HT-29 (cell line): ENCODE data around the gene ANGEL2. TPM values are rescaled to one million over a fixed set of nuclear protein-coding genes. Genes with fewer than 3 reads are reported as not detected.
"Not testable (repeated sequence)": the region's sequence is repeated elsewhere in the genome, so short reads cannot be mapped to it uniquely, and the experiment has no call there.

Experiments used
- DNase-seq: peaks from one replicate; pipeline ENCODE4 v3.0.0-alpha.2; 2015; ENCODE audit warnings: low spot score
- total RNA-seq: library from RNA; depleted of rRNA; stranded (reverse); fragments of >200 nt; shearing (Covaris generic); gene quantifications from 2 replicates; pipeline ENCODE4 v1.2.3, GENCODE V29; 2014

Gene ANGEL2
- total RNA-seq, 1 experiment from 2014 or later, result 14.1 TPM

DNA sequence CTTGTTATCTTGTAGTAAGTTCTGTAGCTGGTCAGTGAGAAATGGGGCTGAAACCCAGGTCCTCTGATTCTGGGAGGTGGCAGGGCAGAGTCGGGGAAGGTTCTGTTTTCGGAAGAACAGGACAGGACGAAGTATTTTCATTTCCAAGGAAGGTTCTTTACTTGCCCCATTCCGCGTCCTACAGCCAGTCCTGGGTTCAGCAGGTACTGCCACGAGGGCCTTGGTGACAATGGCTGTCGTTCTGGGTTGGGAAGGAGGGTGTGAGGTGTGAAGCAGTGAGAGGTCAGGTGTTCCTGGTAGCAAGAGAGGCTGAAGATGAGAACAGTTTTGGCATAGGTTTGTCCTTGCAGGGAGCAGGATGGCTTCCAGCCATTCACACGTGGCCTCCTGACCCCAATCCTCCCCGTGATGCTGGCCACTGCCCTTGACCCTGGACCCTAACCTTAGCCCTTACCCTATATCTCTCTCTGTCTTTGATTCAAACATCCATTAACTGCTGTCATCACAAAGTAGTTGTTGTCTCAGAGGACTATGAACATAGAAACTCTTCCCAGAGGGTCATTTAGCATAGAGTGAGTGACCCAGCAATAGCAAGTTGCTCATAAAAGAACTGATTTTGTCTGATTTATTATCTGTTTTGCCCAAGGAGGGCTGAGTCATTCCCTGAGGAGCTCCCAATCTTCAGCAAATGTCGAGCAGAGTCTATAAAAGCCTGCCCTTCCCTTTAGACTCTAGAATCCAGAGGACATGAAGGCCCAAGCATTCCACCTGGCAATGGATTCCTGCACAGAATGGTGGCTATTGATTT lies 40.4 kb downstream of the ANGEL2 start:
- DNase-seq, result no peak

DNA sequence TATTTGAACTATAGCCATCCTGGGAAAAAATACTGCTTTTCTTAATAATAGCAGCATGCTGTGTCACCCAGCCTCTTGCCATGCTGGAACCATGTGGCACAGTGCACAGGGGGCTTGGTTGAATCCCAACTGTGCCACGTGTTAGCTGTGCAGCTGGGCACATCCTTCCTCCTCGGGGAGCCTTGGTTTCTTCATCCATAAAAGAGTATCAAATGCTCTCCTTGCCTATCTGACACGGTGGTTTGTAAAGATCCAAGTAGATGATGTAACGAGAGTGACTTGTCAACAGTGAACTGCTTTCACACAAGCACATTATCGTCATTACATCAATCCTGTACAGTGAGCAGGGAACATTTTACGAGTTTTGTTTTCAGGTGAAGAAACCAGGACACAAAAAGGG lies 41.0 kb downstream of the ANGEL2 start:
- DNase-seq, result no peak

GRCh38 chr1:212973899-212974298 lies 41.8 kb downstream of the ANGEL2 start:
- DNase-seq, result no peak

- no peak for DNase-seq
These were observed 42.2 kb downstream of the ANGEL2 start for GRCh38 chr1:212973426-212973825.

DNA sequence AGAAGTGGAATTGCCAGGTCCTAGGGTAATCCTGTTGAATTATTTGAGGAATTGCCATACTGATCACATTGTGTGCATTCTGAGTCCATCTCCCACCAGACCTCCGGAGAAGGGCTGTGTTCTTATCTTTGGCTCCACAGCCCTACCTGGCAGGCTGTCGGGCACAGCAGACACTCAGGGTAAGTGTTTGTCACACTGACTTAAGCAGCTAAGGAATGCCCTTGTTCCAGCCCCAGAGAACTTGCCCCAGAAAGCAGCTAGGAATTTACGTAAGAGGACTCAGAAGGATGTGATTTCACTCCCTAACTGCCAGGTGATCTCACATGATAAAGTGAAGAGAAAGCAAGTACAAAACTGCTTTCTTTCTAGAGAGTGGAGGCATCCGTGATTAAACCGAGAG lies 44.4 kb downstream of the ANGEL2 start:
- no peak for DNase-seq

DNA sequence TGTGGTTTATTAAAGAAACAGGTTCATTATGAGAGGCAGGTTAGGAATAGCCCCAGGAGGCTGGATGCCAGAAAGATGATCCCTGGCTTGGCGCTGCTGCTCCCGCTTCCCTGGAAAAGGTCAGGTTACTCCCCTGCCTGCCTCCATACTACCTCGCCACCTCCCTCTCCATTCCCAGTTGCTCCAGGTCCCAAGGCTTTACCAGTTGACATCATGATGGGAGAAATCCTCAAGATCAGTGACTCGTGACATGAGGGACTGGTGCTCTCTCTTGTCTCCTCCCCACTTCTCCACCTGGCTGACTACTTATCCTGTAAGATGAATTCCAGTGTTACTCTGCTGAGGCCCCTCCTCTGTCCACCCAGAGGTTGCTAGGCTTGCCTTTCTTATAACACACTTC lies 45.6 kb downstream of the ANGEL2 start:
- no peak for DNase-seq

- no peak for DNase-seq
These were observed 47.3 kb downstream of the ANGEL2 start for GRCh38 chr1:212968368-212968863.

DNA sequence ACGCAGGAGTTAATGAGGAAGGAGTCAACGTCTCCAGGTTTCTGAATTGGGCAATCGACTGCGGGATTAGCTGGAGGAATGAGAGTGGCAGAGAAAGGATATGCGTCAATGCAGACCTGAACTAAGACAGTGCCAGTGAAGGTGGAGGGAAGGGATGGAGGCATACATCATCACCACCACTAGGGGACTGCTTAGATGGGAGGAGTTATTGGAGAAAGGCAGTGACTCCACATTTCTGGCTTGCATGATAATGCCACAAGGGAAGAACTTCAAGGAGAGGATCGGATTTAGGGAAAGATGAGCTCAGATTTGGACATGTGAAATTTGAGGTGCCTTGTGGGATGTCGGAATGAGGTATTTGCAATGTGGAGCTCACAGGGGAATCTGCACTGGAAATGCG lies 47.9 kb downstream of the ANGEL2 start:
- DNase-seq, result peak; percentile 73

DNA sequence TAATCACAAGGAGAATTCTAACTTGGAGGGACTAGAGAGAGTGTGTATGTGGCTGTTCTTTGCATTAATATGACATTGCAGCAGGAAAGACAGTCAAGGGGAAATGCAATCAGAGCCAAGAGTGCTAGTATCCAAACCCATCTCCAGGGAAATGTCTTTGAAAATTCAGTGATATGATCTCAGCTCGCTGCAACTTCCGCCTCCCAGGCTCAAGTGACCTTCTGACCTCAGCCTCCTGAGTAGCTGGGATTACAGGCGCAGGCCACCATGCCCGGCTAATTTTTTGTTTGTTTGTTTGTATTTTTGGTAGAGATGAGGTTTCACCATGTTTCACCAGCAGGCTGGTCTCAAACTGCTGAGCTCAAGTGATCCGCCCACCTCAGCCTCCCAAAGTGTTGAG lies 49.1 kb downstream of the ANGEL2 start:
- no peak for DNase-seq

DNA sequence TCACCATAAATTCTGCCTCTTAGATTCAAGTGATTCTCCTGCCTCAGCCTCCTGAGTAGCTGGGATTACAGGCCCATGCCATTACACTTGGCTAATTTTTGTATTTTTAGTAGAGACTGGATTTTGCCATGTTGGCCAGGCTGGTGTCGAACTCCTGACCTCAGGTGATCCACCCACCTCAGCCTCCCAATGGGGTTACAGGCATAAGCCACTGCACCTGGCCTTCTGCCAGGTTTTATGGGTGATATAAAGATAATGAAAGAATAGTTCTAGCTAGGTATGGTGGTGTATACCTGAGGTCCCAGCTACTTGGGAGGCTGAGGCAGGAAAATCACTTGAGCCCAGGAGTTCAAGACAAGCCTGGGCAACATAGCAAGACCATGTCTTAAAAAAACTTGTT lies 50.7 kb downstream of the ANGEL2 start:
- not testable (repeated sequence) for DNase-seq

DNA sequence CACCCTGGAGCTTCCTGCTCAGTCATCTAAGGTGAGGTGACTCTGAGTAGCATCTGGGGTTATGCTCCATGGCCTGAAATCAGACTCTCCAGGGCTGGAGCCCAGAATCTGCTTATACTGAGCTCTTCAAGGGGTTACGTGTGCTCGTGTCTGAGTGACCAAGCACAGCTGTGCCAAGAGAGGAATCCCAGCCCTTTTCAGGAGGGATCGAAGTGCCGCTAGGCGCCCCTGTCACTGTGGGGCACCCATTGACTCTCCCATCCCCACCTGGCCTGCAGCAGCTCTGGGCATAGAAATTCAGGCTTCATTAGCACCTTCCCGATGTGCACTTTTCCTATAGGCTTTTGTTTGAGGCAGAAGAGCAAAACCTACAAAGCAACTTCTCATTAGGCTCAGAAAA lies 51.6 kb downstream of the ANGEL2 start:
- no peak for DNase-seq

DNA sequence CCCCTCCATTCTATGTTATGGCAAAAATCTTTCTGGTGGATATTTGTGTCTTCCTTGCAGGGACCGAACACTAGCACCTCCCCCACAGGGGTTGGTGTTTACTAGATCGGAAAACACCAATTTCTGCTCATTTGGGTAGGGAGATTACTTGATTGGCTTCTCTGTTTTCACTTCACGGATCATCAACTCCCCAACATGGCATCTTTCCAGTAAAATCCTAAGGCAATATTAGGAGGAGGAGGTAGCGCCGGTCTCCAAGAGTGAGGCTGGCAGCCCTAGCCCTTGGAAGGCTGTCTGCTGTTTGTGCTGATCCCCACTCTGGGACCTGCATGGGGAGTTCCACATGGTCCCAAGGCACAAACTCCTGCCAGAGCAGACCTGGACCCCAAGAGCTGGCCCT lies 53.2 kb downstream of the ANGEL2 start:
- no peak for DNase-seq

GRCh38 chr1:212960932-212961331 lies 54.7 kb downstream of the ANGEL2 start:
- no peak for DNase-seq

DNA sequence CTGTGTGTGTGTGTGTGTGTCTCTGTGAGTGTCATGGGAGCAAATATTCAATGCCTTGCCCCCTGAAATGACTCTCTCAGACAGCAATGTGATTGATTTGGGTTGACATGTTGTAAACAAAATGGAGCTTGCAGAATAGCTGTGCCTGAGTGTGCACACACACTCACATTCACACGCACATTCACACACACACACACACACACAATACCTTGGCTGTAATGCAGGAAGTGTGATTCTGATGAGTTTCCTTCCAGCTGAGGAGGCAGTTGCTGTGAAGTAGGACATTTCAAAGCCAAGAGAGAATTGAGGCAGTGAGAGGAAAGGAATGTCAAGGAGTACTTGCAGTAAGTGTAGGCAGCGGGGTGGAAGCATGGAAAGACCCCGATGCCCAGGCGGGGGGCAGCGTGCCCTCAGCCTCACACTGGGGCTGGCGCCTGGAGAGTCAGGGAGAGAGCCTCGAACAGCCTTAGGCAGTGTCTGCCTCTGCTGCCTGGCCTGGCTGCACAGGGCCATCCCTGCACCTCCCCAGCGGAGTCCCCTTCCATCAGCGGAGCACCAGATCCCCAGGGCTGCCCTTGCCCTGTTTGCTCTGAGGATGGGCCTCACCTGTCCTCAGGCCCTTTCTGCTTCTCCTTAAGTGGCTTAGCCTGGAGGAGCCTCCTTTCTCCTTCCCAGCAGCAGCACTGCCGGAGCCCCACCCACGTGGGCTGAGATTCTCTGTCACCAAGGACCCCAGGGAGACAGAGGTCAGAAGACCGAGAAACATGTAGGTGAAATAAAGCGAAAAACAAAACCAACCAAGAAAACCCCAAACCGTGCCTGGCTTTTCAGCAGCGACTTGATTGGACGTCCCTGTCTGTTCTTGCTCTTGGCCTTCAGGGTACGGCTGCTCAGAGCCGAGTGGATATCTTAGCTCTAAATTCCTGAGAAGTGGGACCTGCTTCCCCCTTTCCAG lies 56.1 kb downstream of the ANGEL2 start:
- no peak for DNase-seq

- no peak for DNase-seq
These were observed 57.5 kb downstream of the ANGEL2 start for GRCh38 chr1:212958175-212958574.

DNA sequence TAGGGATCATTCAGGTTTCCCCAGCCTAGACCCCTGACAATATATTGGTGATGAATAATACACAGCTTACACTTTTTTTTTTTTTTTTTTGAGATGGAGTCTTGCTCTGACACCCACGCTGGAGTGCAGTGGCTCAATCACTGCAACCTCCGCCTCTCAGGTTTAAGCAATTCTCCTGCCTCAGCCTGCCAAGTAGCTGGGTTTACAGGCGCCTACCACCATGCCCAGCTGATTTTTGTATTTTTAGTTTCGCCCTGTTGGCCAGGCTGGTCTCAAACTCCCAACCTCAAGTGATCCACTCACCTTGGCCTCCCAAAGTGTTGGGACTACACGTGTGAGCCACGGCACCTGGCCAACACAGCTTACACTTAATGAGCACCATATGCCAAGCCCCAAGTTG lies 58.1 kb downstream of the ANGEL2 start:
- no peak for DNase-seq

DNA sequence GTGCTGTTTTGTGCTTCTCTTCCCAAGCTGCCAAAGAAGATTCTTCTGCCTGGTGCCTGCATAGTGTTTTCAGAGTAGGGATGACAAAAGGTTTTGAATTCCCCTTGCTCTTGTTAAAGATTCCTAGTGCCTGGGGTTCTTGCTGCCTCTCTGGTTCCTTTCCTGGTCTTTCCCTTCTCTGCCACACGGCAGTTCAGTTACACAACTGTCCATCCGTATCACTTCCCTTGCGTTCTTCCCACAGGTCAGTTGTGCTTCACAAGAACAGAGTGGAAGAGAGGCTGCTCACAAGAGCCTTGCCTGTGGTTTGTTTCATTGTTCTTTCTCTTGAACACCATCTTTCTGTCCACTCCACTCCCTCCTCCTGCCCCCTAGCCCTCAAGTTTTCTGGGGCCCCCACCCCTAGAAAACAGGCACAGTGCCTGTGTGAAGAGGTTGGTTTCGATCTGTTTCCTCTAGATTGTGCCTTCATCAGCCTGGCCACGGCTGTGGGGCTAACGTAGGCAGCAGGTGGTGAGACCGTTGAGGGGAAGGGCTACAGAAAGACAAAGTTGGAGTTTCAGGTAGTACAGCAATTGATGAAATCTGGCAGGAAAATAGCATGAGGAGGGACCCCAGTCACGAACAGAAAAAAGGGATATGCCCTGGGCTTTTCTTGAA lies 59.6 kb downstream of the ANGEL2 start:
- DNase-seq, result no peak

DNA sequence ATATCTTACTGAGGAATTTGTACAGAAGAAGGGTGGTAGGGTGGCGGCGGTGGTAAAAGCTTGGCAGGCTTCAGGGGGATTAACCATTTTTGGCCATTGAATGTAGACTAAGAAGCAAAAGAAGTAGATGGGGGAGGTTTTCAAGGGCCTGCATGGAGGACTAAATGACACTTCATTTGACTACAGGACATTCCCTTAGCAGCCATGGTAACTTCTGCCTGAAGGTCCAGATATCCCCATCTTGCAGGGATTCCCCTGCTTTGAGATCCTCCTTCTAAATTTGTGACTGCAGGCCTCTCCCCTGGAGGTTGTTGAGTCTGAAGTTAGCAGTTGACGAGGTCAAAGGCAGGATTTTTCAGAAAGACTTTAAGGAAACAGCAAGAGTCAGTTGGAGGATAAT lies 60.6 kb downstream of the ANGEL2 start:
- no peak for DNase-seq

GRCh38 chr1:212954514-212954913 lies 61.2 kb downstream of the ANGEL2 start:
- no peak for DNase-seq

DNA sequence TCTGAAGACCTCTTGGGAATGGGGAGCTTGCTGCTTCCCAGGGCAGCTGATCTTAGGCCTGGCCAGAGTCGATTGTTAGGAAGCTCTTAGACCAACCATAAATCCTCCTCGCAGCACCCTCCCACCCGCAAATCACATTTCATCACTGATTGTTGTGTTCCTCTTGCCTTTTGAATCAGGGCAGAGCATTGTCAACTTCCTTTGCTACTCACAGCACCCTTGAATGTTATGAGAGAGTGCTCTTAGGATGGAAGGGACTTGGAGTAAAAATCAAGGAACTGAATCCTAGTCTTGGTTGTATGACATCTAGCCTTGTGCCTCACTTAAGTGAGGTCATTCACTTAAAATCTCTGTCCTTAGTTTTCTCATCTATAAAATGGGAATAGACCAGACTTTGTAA lies 62.3 kb downstream of the ANGEL2 start:
- no peak for DNase-seq

DNA sequence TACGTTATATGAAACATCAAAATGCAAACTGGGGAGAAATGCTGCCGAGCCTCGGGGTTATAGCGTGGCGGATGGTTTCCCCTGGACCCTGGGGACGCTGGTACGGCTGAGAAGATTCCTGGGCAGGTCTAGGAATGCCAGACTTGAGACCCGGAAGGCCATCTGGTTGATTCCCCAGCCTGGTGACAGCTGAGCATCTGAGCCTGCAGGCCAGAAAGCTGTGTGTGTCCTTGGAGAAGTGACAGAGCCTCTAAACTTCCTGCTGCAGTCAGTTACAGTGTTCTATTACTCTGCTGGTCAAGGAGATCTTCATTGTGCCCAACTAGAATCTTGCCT lies 63.1 kb downstream of the ANGEL2 start:
- DNase-seq, result no peak
